ENCODE results near the gene AMPD2.

AMPD2 gene

DNA sequence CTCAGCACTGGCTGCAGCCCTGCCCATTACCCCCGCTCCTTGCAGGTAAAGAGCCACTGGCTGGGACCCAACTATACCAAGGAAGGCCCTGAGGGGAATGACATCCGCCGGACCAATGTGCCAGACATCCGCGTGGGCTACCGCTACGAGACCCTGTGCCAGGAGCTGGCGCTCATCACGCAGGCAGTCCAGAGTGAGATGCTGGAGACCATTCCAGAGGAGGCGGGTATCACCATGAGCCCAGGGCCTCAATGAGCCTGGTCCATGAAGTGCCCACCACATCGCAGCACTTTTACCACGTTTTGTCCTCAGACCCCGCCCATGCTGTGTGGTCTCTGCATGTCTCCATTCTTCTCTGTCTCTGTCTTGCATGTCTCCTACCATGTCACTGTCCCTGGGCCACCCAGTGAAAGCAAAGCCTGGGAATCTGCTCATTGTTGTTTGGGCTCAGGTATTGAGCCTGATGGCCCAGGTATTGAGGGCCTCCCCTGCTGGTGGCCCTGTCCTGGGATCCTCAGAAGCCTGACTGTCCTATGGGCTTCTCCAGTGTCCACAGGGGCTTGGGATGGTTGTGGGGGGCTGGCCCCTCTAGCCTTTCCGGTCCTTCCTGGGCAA lies 11.4 kb downstream of the AMPD2 start:
- DNase-seq, result no peak

DNA sequence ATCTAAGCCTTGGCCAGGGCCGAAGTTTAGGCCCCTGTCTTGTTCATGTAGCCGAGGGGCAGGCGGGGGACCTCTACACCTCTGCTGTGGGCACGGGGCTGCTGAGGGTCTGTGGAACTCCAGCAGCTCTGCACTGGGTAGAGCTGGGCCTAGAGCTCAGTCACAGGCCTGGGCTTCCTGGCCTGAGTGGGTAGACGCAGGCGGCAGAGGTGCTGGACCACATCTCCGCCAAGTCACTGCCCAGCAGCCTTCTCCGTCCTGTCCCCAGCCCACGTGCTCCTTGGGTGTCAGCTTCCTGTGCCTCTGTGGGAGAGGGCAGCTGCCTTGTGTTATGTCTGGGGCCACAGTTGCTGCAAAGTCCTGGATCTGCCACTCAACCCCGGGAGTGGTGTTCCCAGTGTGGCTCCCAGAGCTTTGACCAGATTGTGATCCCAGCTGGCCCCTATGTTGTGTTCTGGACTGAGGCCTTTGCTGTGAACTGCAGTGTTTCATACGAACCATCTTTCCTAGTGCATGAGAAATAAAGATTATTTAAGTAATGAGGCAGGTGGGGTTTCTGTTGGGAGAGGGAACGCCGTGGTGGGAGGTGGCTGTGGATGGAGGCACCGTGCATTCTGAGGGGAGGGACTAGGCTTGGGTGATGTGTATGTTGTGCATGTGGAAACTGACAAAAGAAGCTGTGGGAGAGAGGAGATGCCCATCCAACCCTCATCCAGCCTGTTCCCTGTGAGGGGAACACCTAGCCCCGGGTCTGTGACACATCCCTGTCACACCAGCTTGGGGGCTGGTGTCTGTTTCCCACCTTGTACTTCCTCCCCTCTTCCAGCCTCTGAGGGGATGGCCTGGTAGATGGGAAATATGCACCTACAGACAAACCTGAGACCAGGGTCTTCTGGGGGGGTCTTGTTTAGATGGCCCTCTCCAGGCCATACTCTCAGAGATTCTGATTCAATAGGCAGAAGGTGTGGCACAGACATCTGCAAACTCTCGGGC lies 12.2 kb downstream of the AMPD2 start:
- DNase-seq, result no peak

DNA sequence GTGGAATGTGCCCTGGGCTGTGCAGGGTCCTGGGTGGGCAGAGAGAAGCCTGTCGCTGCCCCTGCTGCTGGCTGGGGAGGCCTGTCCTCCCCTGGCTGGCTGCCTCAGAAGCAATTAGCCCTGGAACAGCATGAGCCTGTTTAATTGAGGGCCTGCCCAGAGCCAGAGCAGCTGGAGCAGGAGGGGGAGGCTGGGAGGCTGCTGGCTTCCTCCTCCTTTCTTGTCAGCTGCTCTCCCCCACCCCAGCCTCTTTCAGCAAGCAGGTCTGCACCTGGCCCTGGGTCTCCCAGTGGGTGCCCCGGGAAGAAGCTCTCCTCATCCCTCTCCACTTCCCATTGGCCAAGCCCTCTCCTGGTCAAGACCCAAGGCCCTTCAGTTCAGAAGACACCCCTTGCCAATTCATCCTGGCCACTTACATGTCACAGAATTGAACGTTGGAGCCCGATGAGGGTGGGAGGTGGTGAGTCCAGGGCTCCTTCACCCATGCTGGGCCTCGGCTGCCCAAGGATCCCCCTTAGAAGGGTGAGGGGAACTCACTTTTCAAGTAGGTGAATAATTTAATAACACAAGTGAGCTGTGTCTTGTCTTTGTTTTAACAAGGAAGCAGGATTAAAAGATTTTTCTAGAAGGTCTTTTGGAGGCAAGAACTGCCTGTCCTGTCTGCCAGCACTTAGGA lies 13.2 kb downstream of the AMPD2 start:
- no peak for DNase-seq

DNA sequence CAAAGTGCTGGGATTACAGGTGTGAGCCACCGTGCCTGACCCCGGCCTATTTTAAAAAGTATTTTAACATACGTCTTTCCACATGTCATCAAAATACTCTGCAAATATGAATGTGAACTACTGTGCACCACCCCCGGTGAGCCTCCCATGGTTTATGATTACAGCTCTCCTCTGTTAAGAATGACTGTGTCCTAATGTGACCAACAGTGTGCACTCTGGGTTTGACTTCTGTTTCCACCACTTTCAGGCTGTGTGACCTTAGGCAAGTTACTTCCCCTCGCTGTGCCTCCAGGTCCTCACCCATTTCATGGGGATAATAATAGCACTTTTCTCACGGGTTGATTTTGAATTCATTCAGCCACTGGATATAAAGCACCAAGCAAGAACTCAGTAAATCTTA lies 14.7 kb downstream of the AMPD2 start:
- DNase-seq, result no peak

DNA sequence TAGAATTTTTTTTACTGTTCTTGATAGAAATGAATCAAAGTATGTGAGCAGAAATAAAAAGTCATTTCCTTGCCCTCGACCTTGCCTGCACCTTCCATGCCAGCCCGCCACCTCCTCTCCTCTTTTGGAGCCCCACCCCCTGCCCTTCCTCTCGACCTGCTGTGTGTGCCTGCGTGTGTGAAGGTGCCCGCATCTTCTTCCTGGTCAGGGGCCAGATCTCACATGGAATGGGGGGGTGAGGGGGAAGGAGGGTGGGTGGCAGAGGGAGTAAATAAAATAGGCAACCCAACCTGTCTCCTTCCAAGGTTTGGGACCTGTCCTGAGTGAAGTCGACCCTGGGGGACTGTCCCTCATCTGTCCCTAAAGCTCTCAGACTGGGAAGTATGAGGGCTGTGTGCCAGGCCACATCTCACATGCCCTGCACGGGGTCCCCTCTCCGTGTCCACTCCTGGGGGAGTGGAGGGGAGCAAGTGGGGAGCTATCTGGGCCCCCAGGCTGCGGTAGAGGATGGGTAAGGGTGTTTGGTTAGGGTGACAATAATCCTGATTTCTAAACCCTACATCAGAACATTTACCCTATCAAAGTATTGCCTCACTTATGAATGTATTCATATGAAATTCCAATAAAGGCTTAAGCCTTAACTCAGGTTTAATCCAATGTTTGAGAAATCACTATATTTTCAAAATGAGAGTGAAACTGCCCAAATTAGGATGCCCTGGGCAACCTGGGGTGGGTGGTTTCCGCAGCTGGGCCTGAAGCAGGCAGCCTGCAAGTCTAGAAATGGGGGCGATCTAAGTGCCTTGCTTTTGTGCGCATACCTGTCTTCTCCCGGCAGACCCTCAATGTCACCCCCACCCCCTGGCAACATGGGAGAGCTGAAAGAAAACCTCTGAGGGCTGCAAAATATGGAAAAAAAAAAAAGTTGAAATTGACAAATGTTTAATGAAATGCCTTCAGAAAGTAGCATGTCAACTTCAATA lies 15.4 kb downstream of the AMPD2 start:
- no peak for DNase-seq

DNA sequence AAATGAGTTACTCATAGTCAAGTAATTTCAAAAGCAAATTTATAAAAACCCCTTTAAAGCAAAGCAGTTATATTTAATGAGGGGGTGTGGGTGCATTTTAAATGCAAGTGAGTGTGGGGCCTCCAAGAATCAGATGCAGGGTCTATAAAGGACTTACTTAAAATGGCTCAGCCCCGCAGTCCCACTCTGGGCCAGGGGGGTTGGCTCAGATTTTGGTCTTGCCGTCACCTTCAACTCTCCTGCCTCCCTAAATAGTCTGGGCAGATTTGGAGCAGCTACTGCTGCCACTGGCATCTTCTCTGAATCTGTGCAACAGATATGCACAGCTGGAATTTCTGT lies 16.2 kb downstream of the AMPD2 start:
- DNase-seq, result no peak

DNA sequence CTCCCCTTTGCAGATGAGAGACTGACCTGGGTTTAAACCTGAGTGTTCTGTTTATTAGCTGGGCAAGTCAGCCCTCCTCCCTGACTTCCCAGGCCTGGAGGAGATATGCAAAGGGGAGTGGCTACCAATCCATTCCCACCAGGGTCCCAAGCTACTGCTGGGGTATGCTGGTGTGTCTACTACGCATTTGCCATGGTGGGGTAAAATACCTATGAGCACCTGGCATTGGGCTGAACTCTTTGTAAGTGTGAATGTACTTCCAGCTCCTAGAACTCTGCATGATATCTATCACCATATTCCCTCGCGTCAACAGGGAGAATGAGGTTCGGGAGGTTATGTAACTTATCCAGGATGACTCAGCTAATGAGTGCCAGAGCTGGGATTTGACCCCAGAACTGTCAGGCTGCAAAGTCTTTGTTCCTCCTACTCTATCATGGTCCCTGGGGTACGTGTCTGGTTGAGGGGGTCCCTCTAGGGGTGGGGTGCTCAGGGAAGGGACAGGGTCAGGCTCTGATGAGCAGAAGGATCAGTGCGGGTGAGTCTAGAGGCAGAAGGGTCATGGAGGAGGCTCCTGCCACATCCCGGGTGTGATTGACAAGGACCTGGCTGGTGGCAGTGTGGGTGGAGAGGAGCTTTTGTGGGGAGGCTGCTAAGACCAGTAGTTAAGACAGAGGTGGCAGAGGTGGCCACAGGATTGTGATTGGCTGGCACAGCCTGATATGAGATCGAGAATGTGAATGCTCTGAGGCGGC lies 16.7 kb downstream of the AMPD2 start:
- no peak for DNase-seq

DNA sequence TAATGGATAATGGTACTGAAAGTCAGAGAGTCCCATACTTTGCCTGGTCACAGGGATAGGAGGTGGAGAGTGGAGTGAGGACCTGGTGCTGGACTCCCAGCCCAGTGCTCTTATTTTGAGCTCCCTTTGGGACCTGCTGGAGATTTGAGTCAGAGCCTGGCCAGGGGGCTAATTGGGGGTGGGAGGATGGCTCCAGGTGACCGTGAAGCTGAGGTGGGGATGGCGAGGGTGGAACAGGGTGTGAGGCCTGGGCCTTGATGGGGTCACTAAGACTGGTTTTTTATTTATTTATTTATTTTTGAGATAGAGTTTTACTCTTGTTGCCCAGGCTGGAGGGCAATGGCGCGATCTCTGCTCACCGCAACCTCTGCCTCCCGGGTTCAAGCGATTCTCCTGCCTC lies 17.8 kb downstream of the AMPD2 start:
- no peak for DNase-seq

DNA sequence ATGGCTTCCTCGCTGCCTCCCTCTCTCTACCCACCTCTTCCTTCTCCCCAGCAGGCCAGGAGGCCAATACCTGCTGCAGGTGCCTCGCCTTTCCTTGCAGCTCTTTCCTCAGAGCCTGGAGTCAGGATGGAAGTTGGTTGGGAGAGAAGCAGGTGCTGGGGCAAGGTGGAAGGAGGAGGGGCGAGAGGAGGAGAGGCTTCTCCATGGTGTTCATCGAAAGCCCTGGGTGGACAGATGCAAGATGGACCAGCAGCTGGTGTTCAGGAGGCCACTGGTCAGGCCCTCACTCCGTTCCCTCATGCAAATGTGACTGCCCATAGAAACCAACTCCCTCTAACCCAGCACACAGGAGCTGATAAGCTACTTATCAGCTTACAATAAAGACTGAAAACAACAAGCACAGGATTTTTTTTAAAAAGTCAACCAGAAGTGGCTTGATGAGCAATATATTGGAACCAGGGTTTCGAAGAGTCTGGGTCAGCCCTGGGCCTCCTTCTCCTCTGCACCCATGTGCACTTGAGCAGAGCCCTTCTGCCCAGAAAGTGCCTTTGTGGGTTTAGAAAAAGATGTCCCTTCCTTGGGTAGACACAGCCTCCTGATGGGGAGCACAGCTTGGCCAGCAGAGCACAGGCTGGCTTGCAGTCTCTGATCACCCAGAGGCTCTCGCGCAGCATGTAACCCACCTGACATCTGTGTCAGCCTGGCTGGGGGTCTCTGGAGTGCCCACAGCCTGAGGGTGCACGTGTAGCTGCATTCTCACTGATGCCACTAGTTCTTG lies 19.6 kb downstream of the AMPD2 start:
- no peak for DNase-seq

DNA sequence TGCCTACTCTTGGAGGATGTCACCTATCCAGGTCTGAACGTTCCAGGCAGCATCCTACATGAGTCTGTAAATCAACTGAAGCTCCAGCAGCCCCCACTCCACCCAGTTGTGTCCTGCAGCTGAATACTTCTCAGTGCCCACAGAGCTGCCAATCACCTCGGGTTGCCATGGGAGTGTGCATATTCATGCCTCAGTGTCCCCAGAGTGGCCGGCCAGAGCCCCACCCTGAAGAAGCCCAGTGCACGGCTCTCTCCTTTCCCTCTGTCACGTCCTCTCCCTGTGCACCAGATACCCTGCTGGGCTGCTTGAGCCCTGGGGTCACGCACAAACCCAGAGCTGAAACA lies 20.2 kb downstream of the AMPD2 start:
- no peak for DNase-seq

DNA sequence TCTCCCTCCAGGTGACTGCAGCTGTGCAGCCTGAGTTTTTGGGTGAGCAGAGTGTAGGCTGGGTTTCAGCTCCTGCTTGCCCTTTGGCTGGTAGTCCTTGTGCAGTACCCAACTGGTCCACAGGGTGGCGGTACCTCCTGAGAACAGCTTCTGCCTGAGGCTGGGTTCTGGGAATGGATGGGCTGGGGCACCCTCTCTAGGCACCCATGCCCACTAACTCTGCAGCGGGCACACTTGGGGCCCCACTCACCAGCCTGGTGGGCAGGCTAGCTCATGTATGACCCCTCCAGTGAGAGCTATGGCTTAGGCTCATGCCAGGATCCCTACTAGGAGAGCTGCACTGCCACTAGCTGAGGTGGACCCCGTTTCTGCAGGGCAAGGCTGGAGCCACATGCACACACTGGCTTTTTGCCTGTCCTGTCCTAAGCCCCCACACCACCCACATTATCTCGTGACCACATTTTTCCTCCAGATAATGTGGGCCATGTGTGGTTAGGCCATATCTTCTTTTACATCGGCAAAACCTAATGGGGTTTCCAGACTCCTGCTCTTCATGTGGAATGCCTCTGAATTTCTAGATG lies 20.7 kb downstream of the AMPD2 start:
- peak; percentile 94 for DNase-seq

DNA sequence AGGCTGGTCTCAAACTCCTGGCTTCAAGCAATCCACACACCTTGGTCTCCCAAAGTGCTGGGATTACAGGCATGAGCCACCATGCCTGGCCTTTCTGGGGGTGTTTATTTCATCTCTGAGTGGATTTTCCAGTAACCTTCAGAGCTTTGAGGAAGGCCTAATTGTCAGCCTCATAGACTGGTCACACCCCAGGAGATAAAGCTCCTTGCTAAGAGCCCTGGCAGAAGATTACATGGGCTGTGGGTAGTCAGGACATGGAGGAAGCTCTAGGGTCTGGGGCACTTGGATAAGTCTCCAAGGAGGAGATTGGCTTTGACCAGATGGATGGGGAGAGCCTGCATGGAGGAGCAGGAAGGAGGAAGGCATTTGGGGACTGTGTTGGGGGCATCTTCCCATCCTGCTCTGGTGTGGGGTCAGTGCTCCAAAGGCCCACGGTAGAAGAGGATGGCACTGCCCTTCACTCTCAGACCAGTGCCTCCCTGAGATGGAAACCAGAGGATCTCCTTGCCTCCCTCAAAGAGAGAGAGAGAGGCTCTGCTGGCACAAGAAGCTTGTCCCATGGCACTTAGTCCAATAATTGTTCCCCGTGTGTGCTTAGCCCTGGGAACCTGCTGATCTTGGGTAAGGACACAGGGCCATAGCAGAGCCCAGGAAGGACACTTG lies 21.6 kb downstream of the AMPD2 start:
- DNase-seq, result no peak

DNA sequence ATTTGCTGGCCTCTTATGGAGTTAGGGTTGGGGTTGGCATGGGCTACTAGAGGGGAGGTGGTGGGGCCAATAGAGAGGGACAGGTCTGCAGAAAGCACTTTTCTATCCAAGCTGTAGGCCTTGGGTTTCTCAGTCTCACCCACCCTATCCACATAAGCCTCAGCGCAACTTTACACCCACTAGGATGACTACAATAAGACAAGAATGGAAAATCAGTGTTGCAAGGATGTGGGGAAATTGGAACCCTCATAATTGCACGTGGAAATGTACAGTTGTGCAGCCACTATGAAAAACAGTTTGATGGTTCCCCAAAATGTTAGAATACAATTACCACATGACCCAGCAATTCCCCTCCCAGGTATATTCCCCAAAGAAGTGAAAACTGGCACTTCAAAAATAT lies 22.2 kb downstream of the AMPD2 start:
- DNase-seq, result no peak

DNA sequence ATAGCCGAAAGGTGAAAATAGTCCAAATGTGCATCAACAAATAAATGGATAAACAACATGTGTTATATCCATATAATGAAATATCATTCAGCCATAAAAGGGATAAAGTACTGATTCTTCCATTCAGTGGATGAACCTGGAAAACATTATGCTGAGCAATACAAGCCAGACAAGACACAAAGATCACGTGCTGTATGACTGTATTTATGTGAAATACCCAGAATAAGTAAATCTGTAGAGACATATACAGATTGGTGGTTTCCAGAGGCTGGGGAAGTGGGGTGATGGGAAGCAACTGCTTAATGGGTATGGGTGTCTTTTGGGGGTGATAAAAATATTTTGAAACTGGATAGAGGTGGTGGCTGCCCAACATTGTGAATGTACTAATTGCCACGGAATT lies 23.0 kb downstream of the AMPD2 start:
- no peak for DNase-seq

DNA sequence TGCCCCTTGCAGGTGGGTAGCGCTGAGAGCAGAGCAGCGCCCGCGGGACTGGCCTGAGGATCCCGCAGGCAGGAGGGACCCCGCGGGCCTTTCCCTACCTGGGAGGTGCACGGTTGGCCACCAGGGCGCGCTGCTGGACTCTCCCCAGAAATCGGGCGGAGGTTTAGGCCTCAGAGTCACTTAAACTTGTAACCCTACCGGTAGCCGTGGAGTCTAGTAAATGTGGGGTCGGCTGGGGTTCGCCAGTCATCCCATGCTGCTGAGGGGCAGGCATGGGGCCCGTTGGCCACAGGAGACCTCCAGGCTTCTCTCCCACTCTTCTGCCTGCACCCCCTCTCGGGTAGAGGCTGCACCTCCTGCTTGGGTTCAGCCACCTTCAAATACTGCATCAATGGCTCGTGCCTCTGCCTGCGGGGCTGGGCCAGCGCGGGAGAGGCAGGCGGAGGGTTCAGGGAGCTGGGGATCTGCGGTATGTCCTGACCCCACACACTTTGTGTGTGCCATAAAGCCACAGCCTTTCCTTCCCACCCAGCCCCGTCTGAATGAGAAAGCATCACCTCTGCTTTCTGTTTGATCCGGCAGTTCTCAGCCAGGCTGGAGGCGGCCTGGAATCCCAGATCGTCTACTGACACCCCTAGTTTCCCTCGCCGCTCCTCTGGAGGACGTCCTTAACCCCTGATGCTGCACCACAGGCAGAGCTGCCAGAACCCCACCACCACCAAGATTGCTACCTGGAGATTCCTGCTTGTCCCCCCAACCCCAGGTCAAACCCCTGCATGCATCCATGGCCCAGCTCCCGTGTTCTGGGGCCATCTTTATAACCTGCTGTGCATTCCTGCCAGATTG lies 24.0 kb downstream of the AMPD2 start:
- DNase-seq, result peak; percentile 89

DNA sequence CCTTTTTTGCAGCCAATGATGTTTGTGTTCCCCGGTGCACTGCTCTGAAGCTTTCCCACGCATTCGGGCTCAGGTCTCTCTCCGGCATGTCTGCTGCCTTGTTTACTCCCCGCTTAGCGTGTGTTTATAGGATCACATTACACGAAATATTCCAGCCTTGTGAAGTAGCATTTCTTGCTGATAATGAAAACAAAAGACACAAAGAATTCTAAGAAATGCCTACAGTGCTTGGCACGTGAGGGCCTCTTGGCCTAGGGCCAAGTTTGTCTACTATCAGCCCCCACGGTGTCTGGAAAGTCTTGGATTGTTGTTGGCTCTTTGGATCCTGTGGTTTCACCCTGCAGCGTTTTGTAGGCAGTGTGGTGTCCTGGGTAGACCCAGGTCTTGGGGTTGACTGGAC lies 25.0 kb downstream of the AMPD2 start:
- no peak for DNase-seq

DNA sequence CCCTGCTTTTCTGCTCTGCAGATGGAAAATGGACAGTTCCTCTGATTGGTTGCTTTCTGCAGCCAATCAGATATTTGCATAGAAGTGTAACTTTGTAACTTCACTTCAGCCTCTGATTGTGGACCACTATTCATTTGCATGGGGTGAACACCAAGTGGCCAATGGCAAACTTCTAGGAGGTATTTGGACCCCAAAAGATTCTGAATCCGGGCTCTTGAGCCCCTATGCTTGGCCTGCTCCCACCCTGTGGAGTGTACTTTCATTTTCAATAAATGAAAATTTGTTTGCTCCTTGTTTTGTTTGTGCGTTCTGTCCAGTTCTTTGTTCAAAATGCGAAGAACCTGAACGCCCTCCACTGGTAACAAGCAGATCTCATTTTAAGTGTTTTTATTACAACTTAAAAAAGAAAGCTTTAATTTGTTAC lies 29.9 kb downstream of the AMPD2 start:
- no peak for DNase-seq

DNA sequence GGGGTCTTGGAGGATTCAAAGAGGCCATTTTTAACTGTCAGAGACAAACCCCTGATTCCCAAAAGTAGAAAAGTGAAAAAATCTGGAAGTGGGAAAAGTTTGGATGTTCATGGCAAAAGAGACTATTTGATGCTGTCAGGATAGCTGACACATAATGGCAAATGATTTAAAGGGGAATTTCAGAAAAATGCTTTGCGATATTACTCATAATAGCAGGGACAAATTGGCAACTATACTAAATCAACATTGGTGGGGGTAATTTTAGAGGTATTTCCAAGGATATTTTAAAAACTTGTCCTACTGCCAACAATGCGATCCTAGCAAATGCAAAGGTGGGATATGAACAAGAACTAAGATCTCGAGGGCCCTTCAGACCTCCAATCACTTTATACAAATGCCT lies 31.0 kb downstream of the AMPD2 start:
- DNase-seq, result no peak

DNA sequence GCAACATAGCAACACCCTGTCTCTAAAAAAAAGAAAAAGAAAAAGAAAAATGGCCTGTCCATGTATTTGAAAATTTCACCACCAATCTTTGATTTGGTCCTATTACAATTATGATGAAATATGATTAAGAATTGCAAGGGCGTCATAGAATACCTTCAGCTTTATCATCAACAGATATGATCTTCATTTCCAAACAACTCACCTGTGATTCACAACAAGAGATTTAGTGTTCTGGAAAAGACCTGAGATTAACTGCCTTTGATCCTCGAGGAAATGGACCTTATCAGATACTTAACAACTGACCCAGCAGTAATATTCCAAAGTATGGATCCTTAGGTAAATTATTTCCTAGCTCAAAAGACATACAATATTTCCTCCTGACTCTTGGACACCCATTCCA lies 32.8 kb downstream of the AMPD2 start:
- no peak for DNase-seq
